GM12878 (cell line): Measurements from ENCODE around the gene RCVRN. TPM values are rescaled to one million over a fixed set of nuclear protein-coding genes. Genes with fewer than 3 reads are reported as not detected.

Experiments
- ATAC-seq: fragments of 200-7000 bp; cut with Tn5 transposase; 3 replicates; pipeline ENCODE4 v1.9.1; 2020; ENCODE audit warnings: mild to moderate bottlenecking, moderate library complexity
- BruUV-seq: library from RNA; stranded (reverse); fragments of 400-500 nt; replicated peaks from 2 replicates; lab custom pipeline; 2021; lab: Mats Ljungman, UMichigan
- CTCF ChIA-PET: fragments of 300-600 bp; sonication (Branson Sonifier 250); formaldehyde crosslinking; extraction: SDS; loops from one replicate; lab custom pipeline; 2021; ENCODE audit warnings: inconsistent platforms; lab: Yijun Ruan, JAX
- POLR2A ChIA-PET: fragments of 350-600 bp; formaldehyde crosslinking; extraction: SDS; loops from one replicate; lab custom pipeline; 2021; ENCODE audit warnings: inconsistent platforms; lab: Charles Lee
- RAD21 ChIA-PET: fragments of 300-600 bp; sonication (Branson Sonifier 250); formaldehyde crosslinking; loops from one replicate; lab custom pipeline; 2023; ENCODE audit warnings: antibody characterized with exemption; ENCODE audit not compliant: unreplicated experiment; lab: Charles Lee
- SMC1A ChIA-PET: fragments of 300-600 bp; sonication (Branson Sonifier 250); formaldehyde crosslinking; loops from one replicate; lab custom pipeline; 2023; ENCODE audit not compliant: unreplicated experiment, uncharacterized antibody; lab: Charles Lee
- DNase-seq: peaks from one replicate; pipeline ENCODE4 v3.0.0-alpha.2; 2011; ENCODE audit warnings: low read depth, low spot score
- FAIRE-seq: peaks from 3 replicates; lab custom pipeline; 2011; peaks lifted over from hg19 to GRCh38; lab: Jason Lieb, UNC
- H2AFZ ChIP-seq: 2 replicates; pipeline ENCODE4 v1.6.0; 2011; ENCODE audit warnings: low read depth, low read length, control low read depth; ENCODE audit not compliant: control insufficient read depth
- H3K27ac ChIP-seq: 2 replicates; pipeline ENCODE4 v1.5.1; 2011; ENCODE audit warnings: control low read depth; ENCODE audit not compliant: control insufficient read depth, insufficient read depth
- H3K27me3 ChIP-seq, 2 experiments: replicated peaks in 1 of 2; 2 replicates each; pipeline versions ENCODE4 v1.6.0 to v1.6.1; 2011; ENCODE audit warnings: low read length in 1 of 2; ENCODE audit not compliant: control insufficient read depth in 2 of 2, insufficient read depth in 2 of 2
- H3K36me3 ChIP-seq, 2 experiments: 2 replicates each; pipeline ENCODE4 v1.5.1; 2011; ENCODE audit warnings: low read length in 1 of 2; ENCODE audit not compliant: control insufficient read depth in 2 of 2, insufficient read depth in 2 of 2
- H3K4me1 ChIP-seq: 2 replicates; pipeline ENCODE4 v1.6.1; 2011; ENCODE audit warnings: mild to moderate bottlenecking, low read length, moderate library complexity, mixed read lengths; ENCODE audit not compliant: control insufficient read depth, insufficient read depth
- H3K4me2 ChIP-seq: 2 replicates; pipeline ENCODE4 v1.6.0; 2011; ENCODE audit warnings: control low read depth; ENCODE audit not compliant: control insufficient read depth, insufficient read depth
- H3K4me3 ChIP-seq: fragments of 200-600 bp; sonication (generic); 2 replicates; pipeline ENCODE4 v1.5.1; 2016
- H3K79me2 ChIP-seq: 2 replicates; pipeline ENCODE4 v1.6.0; 2011; ENCODE audit warnings: low read length; ENCODE audit not compliant: control insufficient read depth, insufficient read depth
- H3K9ac ChIP-seq: 2 replicates; pipeline ENCODE4 v1.8.0; 2011; ENCODE audit warnings: low read length, control low read depth, mixed read lengths; ENCODE audit not compliant: control insufficient read depth, insufficient read depth
- H3K9me3 ChIP-seq: replicated peaks from 3 replicates; pipeline ENCODE4 v1.5.1; 2011; ENCODE audit warnings: mild to moderate bottlenecking, low read length; ENCODE audit not compliant: control insufficient read depth, insufficient read depth
- H4K20me1 ChIP-seq: 2 replicates; pipeline ENCODE4 v1.6.0; 2011; ENCODE audit not compliant: control insufficient read depth, insufficient read depth
- ATF3 ChIP-seq: IDR thresholded peaks from 2 replicates; pipeline ENCODE4 v1.6.1; 2011; ENCODE audit warnings: low read depth, mild to moderate bottlenecking, low read length, moderate library complexity, borderline replicate concordance; ENCODE audit errors: extremely low read depth
- E2F8 ChIP-seq: fragments of 450-650 bp; IDR thresholded peaks from 2 replicates; pipeline ENCODE4 v1.6.1; 2018; ENCODE audit warnings: mild to moderate bottlenecking, low read depth, moderate library complexity; ENCODE audit not compliant: partially characterized antibody
- HDGF ChIP-seq: fragments of 450-650 bp; IDR thresholded peaks from 2 replicates; pipeline ENCODE4 v1.6.1; 2016; ENCODE audit warnings: antibody characterized with exemption
- MYC ChIP-seq: IDR thresholded peaks from 2 replicates; pipeline ENCODE4 v1.6.1; 2011; ENCODE audit warnings: mild to moderate bottlenecking, low read length, moderate library complexity, inconsistent platforms; ENCODE audit not compliant: insufficient read depth, insufficient replicate concordance, insufficient read length, severe bottlenecking
- SIX5 ChIP-seq: IDR thresholded peaks from 2 replicates; pipeline ENCODE4 v1.6.1; 2011; ENCODE audit warnings: mild to moderate bottlenecking, low read depth, low read length, moderate library complexity; ENCODE audit not compliant: severe bottlenecking
- TARDBP ChIP-seq: IDR thresholded peaks from 2 replicates; pipeline ENCODE4 v1.6.1; 2016; ENCODE audit warnings: borderline replicate concordance
- TCF3 ChIP-seq: IDR thresholded peaks from 2 replicates; pipeline ENCODE4 v1.6.1; 2012; ENCODE audit warnings: low read depth, mild to moderate bottlenecking, low read length, borderline replicate concordance; ENCODE audit not compliant: insufficient read depth
- ZZZ3 ChIP-seq: IDR thresholded peaks from 2 replicates; pipeline ENCODE4 v1.6.1; 2011; ENCODE audit warnings: low read depth; ENCODE audit not compliant: control insufficient read depth, insufficient read length
- WGBS: methylation state at CpG from one replicate; pipeline ENCODE4 v1.1.6; 2016; ENCODE audit warnings: low lambda C conversion rate; ENCODE audit not compliant: insufficient replicate concordance, insufficient coverage; ENCODE audit errors: missing lambda C conversion rate; 5-methylcytosine and 5-hydroxymethylcytosine counted together
- in situ Hi-C: fragments of 300-500 bp; cut with MboI; formaldehyde crosslinking; loops from 9 replicates; pipeline ENCODE4 v1.14.3; 2018; ENCODE audit warnings: mixed read lengths
- intact Hi-C: fragments of 100-400 bp; cut with micrococcal nuclease; formaldehyde crosslinking; loops from one replicate; pipeline ENCODE4 v1.14.2; 2022; ENCODE audit not compliant: unreplicated experiment
- polyA plus RNA-seq, 11 experiments: library from polyadenylated mRNA; depleted of rRNA in 4 of 11; unstranded in 6 of 11; stranded (reverse) in 5 of 11; fragments of >200 nt; fragmentation: Nextera tagmentation in 4 of 11; fragmentation: Illumina TruSeq in 1 of 11; extraction: Ambion mirVana in 4 of 11; extraction: Trizol in 1 of 11; gene quantifications; 1 replicate in 1 of 11; 2 replicates in 10 of 11; pipeline versions ENCODE4 v1.2.1 to v1.2.3, GENCODE V29; 2011 to 2016; ENCODE audit warnings: inconsistent platforms in 2 of 11, missing spikeins in 2 of 11, low read depth in 1 of 11
- total RNA-seq, 4 experiments: library from RNA; depleted of rRNA in 3 of 4; stranded (reverse); fragments of >200 nt in 3 of 4; fragmentation: Illumina TruSeq in 1 of 4; extraction: Trizol in 1 of 4; gene quantifications; 2 replicates each; pipeline versions ENCODE4 v1.2.1 to v1.2.3, GENCODE V29; 2013 to 2021

Gene RCVRN
- total and polyA plus RNA-seq, 10 of the 15 experiments (the other 5 are each of a cell fraction or from before 2014, with no cell fraction given): 0.07 to 0.23 (median 0.14) TPM; not detected in 6

- FAIRE-seq (no peak), ATAC-seq (no peak), DNase-seq (no peak)
- 52% methylated on average over 8 of the region's 8 CpGs for WGBS
- H3K27me3 ChIP-seq: peaks cover 0 to 4% of the 10 kb centered on the region in 2 experiments; a peak in 1 of 4 replicates
- no peak overlapping the region for H3K27ac ChIP-seq
- H3K9me3 ChIP-seq: no peaks in the 10 kb centered on the region
- no peaks in the 10 kb centered on the region for H3K36me3 ChIP-seq
- POLR2A ChIA-PET: no interaction called here
- intact Hi-C loops (no loop called here), in situ Hi-C loops (loop anchor here (10.0 kb wide), 1 partner anchor 64 kb away; no protein-coding TSS in a partner anchor)
- no TSS peak for BruUV-seq
- RAD21 ChIA-PET: no interaction called here
- H3K4me1 ChIP-seq: no peaks in the 10 kb centered on the region
- no peaks in the 10 kb centered on the region for H3K79me2 ChIP-seq
- SMC1A ChIA-PET: no interaction called here
- H3K4me3 ChIP-seq: no peak overlapping the region
- CTCF ChIA-PET: no interaction called here
- no peak overlapping the region for H2AFZ ChIP-seq
- TF ChIP-seq MYC (no peak), HDGF (no peak), ZZZ3 (no peak), TARDBP (no peak), ATF3 (no peak), TCF3 (no peak), E2F8 (no peak), SIX5 (no peak)
- no peak overlapping the region for H3K9ac ChIP-seq
- H3K4me2 ChIP-seq: no peak overlapping the region
- no peaks in the 10 kb centered on the region for H4K20me1 ChIP-seq
Observed at GRCh38 chr17:9898812-9899211, 6.3 kb downstream of the RCVRN start.
